IMR-90 (cell line): ENCODE data around the gene ABTB2. TPM values are rescaled to one million over a fixed set of nuclear protein-coding genes. Genes with fewer than 3 reads are reported as not detected.

Source experiments
- ATAC-seq: fragments of 200-7000 bp; cut with Tn5 transposase; 2 replicates; pipeline ENCODE4 v1.9.1; 2020; ENCODE audit warnings: low read depth, mild to moderate bottlenecking, moderate library complexity
- BruUV-seq: library from RNA; stranded (reverse); fragments of 400-500 nt; replicated peaks from 2 replicates; lab custom pipeline; 2021; lab: Mats Ljungman, UMichigan
- CTCF ChIA-PET: fragments of 300-600 bp; formaldehyde crosslinking; extraction: SDS; loops from one replicate; lab custom pipeline; 2021; ENCODE audit warnings: antibody characterized with exemption; lab: Yijun Ruan, JAX
- POLR2A ChIA-PET: fragments of 300-600 bp; sonication (Branson Sonifier 250); formaldehyde crosslinking; loops from one replicate; lab custom pipeline; 2022; ENCODE audit warnings: antibody characterized with exemption; ENCODE audit not compliant: unreplicated experiment; lab: Charles Lee
- DNase-seq: peaks from one replicate; pipeline ENCODE4 v3.0.0; 2013
- H2AFZ ChIP-seq: replicated peaks from 2 replicates; pipeline ENCODE3; 2013; ENCODE audit warnings: low read length, mild to moderate bottlenecking; ENCODE audit not compliant: poor library complexity
- H2AK5ac ChIP-seq: 2 replicates; pipeline ENCODE4 v1.6.1; 2013; ENCODE audit warnings: low read depth, low read length, inconsistent platforms
- H2AK9ac ChIP-seq: replicated peaks from 2 replicates; pipeline ENCODE3; 2013; ENCODE audit warnings: mild to moderate bottlenecking, low read depth, low read length, moderate library complexity; ENCODE audit not compliant: poor library complexity
- H2BK120ac ChIP-seq: 2 replicates; pipeline ENCODE4 v1.6.1; 2013; ENCODE audit warnings: low read depth, low read length, inconsistent platforms
- H2BK15ac ChIP-seq: 3 replicates; pipeline ENCODE4 v1.6.1; 2013; ENCODE audit warnings: low read depth, low read length, inconsistent platforms
- H2BK20ac ChIP-seq: 2 replicates; pipeline ENCODE4 v1.6.1; 2013; ENCODE audit warnings: low read depth, mild to moderate bottlenecking, inconsistent platforms, low read length, moderate library complexity
- H2BK5ac ChIP-seq: 2 replicates; pipeline ENCODE4 v1.6.1; 2013; ENCODE audit warnings: mild to moderate bottlenecking, low read depth, low read length, inconsistent platforms; ENCODE audit not compliant: poor library complexity, severe bottlenecking
- H3K14ac ChIP-seq: replicated peaks from 2 replicates; pipeline ENCODE4 v1.6.1; 2013; ENCODE audit warnings: low read depth, low read length, inconsistent platforms
- H3K18ac ChIP-seq: 2 replicates; pipeline ENCODE4 v1.6.1; 2013; ENCODE audit warnings: low read depth, low read length, control low read depth
- H3K23ac ChIP-seq: 2 replicates; pipeline ENCODE4 v1.6.1; 2013; ENCODE audit warnings: low read depth, low read length, inconsistent platforms
- H3K27ac ChIP-seq: 2 replicates; pipeline ENCODE4 v1.5.1; 2013; ENCODE audit warnings: mild to moderate bottlenecking, control low read depth, low read length; ENCODE audit not compliant: insufficient read depth
- H3K27me3 ChIP-seq: 2 replicates; pipeline ENCODE4 v1.6.1; 2013; ENCODE audit warnings: low read length; ENCODE audit not compliant: control insufficient read depth, insufficient read depth
- H3K36me3 ChIP-seq: 2 replicates; pipeline ENCODE4 v1.6.1; 2013; ENCODE audit warnings: low read length, mixed read lengths; ENCODE audit not compliant: control insufficient read depth, insufficient read depth
- H3K4ac ChIP-seq: 2 replicates; pipeline ENCODE4 v1.6.1; 2013; ENCODE audit warnings: low read depth, low read length, inconsistent platforms
- H3K4me1 ChIP-seq: 2 replicates; pipeline ENCODE4 v1.6.1; 2013; ENCODE audit warnings: low read length, mixed read lengths; ENCODE audit not compliant: control insufficient read depth, insufficient read depth
- H3K4me2 ChIP-seq: 2 replicates; pipeline ENCODE4 v1.6.1; 2013; ENCODE audit warnings: low read depth, mild to moderate bottlenecking, control low read depth, low read length, moderate library complexity
- H3K4me3 ChIP-seq: 2 replicates; pipeline ENCODE4 v1.5.1; 2013; ENCODE audit warnings: low read depth, mild to moderate bottlenecking, control low read depth, low read length, moderate library complexity; ENCODE audit not compliant: insufficient read depth
- H3K56ac ChIP-seq: 2 replicates; pipeline ENCODE4 v1.6.1; 2013; ENCODE audit warnings: low read length, inconsistent platforms; ENCODE audit not compliant: insufficient read depth; ENCODE audit errors: extremely low read depth
- H3K79me1 ChIP-seq, 2 experiments: 2 replicates each; pipeline ENCODE4 v1.6.1; 2013; ENCODE audit warnings: low read length in 2 of 2, inconsistent platforms in 1 of 2, low read depth in 1 of 2
- H3K9ac ChIP-seq: 2 replicates; pipeline ENCODE4 v1.6.1; 2013; ENCODE audit warnings: low read depth, low read length, control low read depth
- H3K9me1 ChIP-seq: 2 replicates; pipeline ENCODE4 v1.6.1; 2013; ENCODE audit warnings: low read length, inconsistent platforms; ENCODE audit not compliant: insufficient read depth
- H3K9me3 ChIP-seq: 2 replicates; pipeline ENCODE4 v1.6.1; 2013; ENCODE audit warnings: low read length; ENCODE audit not compliant: control insufficient read depth, insufficient read depth
- H4K20me1 ChIP-seq: 2 replicates; pipeline ENCODE4 v1.6.1; 2013; ENCODE audit warnings: low read length, inconsistent platforms; ENCODE audit not compliant: insufficient read depth
- H4K5ac ChIP-seq: 2 replicates; pipeline ENCODE4 v1.6.1; 2013; ENCODE audit warnings: mild to moderate bottlenecking, low read depth, low read length, control low read depth
- H4K8ac ChIP-seq, 2 experiments: 2 replicates each; pipeline ENCODE4 v1.6.1; 2013; ENCODE audit warnings: low read depth in 2 of 2, low read length in 2 of 2, control low read depth in 1 of 2, inconsistent platforms in 1 of 2
- H4K91ac ChIP-seq: 2 replicates; pipeline ENCODE4 v1.6.1; 2013; ENCODE audit warnings: low read depth, low read length, inconsistent platforms; ENCODE audit not compliant: insufficient read depth
- CEBPB ChIP-seq: IDR thresholded peaks from 2 replicates; pipeline ENCODE4 v1.6.1; 2012; ENCODE audit warnings: low read depth, low read length, improper control_type of control experiment
- CHD1 ChIP-seq: IDR thresholded peaks from 2 replicates; pipeline ENCODE4 v1.6.1; 2012; ENCODE audit warnings: low read depth, low read length, improper control_type of control experiment
- CTCF ChIP-seq: conservative IDR thresholded peaks from 2 replicates; pipeline ENCODE4 v1.5.1; 2012; ENCODE audit warnings: mild to moderate bottlenecking, low read depth, low read length, improper control_type of control experiment
- ELK1 ChIP-seq: fragments of 150-350 bp; IDR thresholded peaks from 2 replicates; pipeline ENCODE4 v1.6.1; 2016; ENCODE audit warnings: low read depth, mild to moderate bottlenecking, low read length, moderate library complexity, borderline replicate concordance
- FOS ChIP-seq: fragments of 150-350 bp; IDR thresholded peaks from 2 replicates; pipeline ENCODE4 v1.6.1; 2016; ENCODE audit warnings: low read depth, low read length
- MAFK ChIP-seq: IDR thresholded peaks from 2 replicates; pipeline ENCODE4 v1.6.1; 2012; ENCODE audit warnings: low read depth, low read length, improper control_type of control experiment
- MAZ ChIP-seq: IDR thresholded peaks from 2 replicates; pipeline ENCODE4 v1.6.1; 2012; ENCODE audit warnings: low read depth, mild to moderate bottlenecking, low read length, improper control_type of control experiment, moderate library complexity, borderline replicate concordance
- MXI1 ChIP-seq: IDR thresholded peaks from 2 replicates; pipeline ENCODE4 v1.6.1; 2012; ENCODE audit warnings: low read depth, mild to moderate bottlenecking, low read length, moderate library complexity, borderline replicate concordance
- RFX5 ChIP-seq: IDR thresholded peaks from 2 replicates; pipeline ENCODE4 v1.8.0; 2012; ENCODE audit warnings: low read depth, mild to moderate bottlenecking, low read length, moderate library complexity
- WGBS, 2 experiments: methylation state at CpG; one replicate each; pipeline versions ENCODE4 v1.1.5 to v1.1.7; 2013; ENCODE audit warnings: missing lambda C conversion rate in 2 of 2; ENCODE audit not compliant: insufficient read length in 1 of 2; ENCODE audit errors: extremely low coverage in 2 of 2; 5-methylcytosine and 5-hydroxymethylcytosine counted together
- dilution Hi-C: fragments of 300-500 bp; cut with HindIII; formaldehyde crosslinking; loops from one replicate; pipeline ENCODE4 v1.14.3; 2018; ENCODE audit warnings: low sequenced_read_pairs; ENCODE audit not compliant: unreplicated experiment
- in situ Hi-C: fragments of 300-500 bp; cut with MboI; formaldehyde crosslinking; loops from 3 replicates; pipeline ENCODE4 v1.14.3; 2019; ENCODE audit warnings: low sequenced_read_pairs, inconsistent platforms, mixed read lengths
- intact Hi-C: fragments of 100-400 bp; cut with micrococcal nuclease; formaldehyde crosslinking; loops from 2 replicates; pipeline ENCODE4 v1.10.0; 2022
- polyA plus RNA-seq, 3 experiments: library from polyadenylated mRNA; depleted of rRNA; stranded (reverse); fragments of >200 nt; gene quantifications; 2 replicates each; pipeline ENCODE4 v1.2.3, GENCODE V29; 2012; ENCODE audit warnings: low replicate concordance in 1 of 3
- total RNA-seq: library from RNA; depleted of rRNA; stranded (reverse); fragments of >200 nt; gene quantifications from 2 replicates; pipeline ENCODE4 v1.2.3, GENCODE V29; 2012

ABTB2 gene
- total and polyA plus RNA-seq, 2 of the 4 experiments (the other 2 are of a cell fraction) = 0.18 to 2.0 TPM

- in situ Hi-C loops (no loop called here), dilution Hi-C loops (loop anchor here (25.0 kb wide), 1 partner anchor 153 kb away; no protein-coding TSS in a partner anchor), intact Hi-C loops (no loop called here)
- no peak overlapping the region for H3K14ac ChIP-seq
- no peak overlapping the region for H4K5ac ChIP-seq
- WGBS, 2 experiments = 93% methylated on average over 5 of the region's 14 CpGs; no CpG with 5 or more reads in 1 of the 2 experiments
- H2BK120ac ChIP-seq = no peak overlapping the region
- H3K79me1 ChIP-seq = no peaks in the 10 kb centered on the region
- no peak overlapping the region for H3K56ac ChIP-seq
- no peak overlapping the region for H3K4me3 ChIP-seq
- no peak overlapping the region for H2BK20ac ChIP-seq
- no peak overlapping the region for H3K9ac ChIP-seq
- no peak overlapping the region for H2AFZ ChIP-seq
- no peak for DNase-seq
- no TSS peak for BruUV-seq
- no peak overlapping the region for H3K18ac ChIP-seq
- H3K4ac ChIP-seq = no peak overlapping the region
- H2BK5ac ChIP-seq = no peak overlapping the region
- no peaks in the 10 kb centered on the region for H3K36me3 ChIP-seq
- H3K23ac ChIP-seq = no peak overlapping the region
- no peaks in the 10 kb centered on the region for H3K9me1 ChIP-seq
- TF ChIP-seq RFX5 (no peak), MAZ (no peak), FOS (no peak), CTCF (no peak), CHD1 (no peak), ELK1 (no peak), CEBPB (no peak), MAFK (no peak), MXI1 (no peak)
- H3K9me3 ChIP-seq = no peaks in the 10 kb centered on the region
- no peak overlapping the region for H4K91ac ChIP-seq
- H4K20me1 ChIP-seq = no peaks in the 10 kb centered on the region
- H3K4me1 ChIP-seq = peaks cover 2% of the 10 kb centered on the region; the same call in 1 of the 2 replicates
- POLR2A ChIA-PET = no interaction called here
- H2BK15ac ChIP-seq = no peak overlapping the region
- H3K4me2 ChIP-seq = no peak overlapping the region
- no peak overlapping the region for H2AK9ac ChIP-seq
- CTCF ChIA-PET = interaction anchor here (0.6 to 1.1 kb wide), 2 partner anchors 10 to 146 kb away, joined by 3 read pairs; no protein-coding TSS in a partner anchor
- peaks cover 2% of the 10 kb centered on the region for H3K27me3 ChIP-seq
- H4K8ac ChIP-seq = no peak overlapping the region
- no peak overlapping the region for H3K27ac ChIP-seq
- H2AK5ac ChIP-seq = no peak overlapping the region
- no peak for ATAC-seq
These were observed 173.2 kb downstream of the ABTB2 start for GRCh38 chr11:34184505-34185015.
